ENCODE data around the gene UBE2G1.

DNA sequence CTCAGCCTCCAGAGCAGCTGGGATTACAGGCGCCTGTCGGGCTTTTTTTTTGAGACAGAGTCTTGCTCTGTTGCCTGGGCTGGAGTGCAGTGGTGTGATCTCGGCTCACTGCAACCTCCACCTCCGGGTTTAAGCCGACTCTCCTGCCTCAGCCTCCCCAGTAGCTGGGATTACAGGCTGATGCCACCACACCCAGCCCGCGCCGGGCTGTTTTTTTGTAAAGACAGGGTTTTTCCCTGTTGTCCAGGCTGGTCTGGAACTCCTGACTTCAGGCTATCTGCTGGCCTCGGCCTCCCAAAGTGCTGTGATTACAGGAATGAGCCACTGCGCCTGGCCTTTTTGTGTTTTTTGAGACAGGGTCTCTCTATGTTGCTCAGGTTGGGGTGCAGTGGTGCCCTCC lies 39.9 kb upstream of the UBE2G1 start:
- TF ChIP-seq, protein P1, sequence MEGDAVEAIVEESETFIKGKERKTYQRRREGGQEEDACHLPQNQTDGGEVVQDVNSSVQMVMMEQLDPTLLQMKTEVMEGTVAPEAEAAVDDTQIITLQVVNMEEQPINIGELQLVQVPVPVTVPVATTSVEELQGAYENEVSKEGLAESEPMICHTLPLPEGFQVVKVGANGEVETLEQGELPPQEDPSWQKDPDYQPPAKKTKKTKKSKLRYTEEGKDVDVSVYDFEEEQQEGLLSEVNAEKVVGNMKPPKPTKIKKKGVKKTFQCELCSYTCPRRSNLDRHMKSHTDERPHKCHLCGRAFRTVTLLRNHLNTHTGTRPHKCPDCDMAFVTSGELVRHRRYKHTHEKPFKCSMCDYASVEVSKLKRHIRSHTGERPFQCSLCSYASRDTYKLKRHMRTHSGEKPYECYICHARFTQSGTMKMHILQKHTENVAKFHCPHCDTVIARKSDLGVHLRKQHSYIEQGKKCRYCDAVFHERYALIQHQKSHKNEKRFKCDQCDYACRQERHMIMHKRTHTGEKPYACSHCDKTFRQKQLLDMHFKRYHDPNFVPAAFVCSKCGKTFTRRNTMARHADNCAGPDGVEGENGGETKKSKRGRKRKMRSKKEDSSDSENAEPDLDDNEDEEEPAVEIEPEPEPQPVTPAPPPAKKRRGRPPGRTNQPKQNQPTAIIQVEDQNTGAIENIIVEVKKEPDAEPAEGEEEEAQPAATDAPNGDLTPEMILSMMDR (IDR thresholded peaks at IDR 0.05), result no peak
- TF ChIP-seq POLR2AphosphoS5 (IDR thresholded peaks at IDR 0.05) (no peak), POLR2A (IDR thresholded peaks at IDR 0.05) (no peak), EP300 (IDR thresholded peaks at IDR 0.05) (no peak)
